ENCODE measurements around the gene VPS41.

GRCh38 chr7:38694326-38694725 lies 214.7 kb downstream of the VPS41 start:
- TF ChIP-seq CTCF (IDR thresholded peaks at IDR 0.05; ENCODE audit: low read depth, low read length, missing input control): no peak
- TF ChIP-seq SP1 (IDR thresholded peaks at IDR 0.05): no peak
- no peak for TF ChIP-seq GABPA (IDR thresholded peaks at IDR 0.05 in 1 of 2, conservative IDR thresholded peaks at IDR 0.05 in 1 of 2)
- no peak for TF ChIP-seq YY1 (IDR thresholded peaks at IDR 0.05)
- TF ChIP-seq EGR1 (IDR thresholded peaks at IDR 0.05; ENCODE audit: low read depth in 2 of 2): no peak
- no peak for TF ChIP-seq REST (IDR thresholded peaks at IDR 0.05)
- no peak for TF ChIP-seq TAF1 (conservative IDR thresholded peaks at IDR 0.05)

All from liver (tissue), 3 donors.